Measurements from ENCODE around the gene UBE2C. TPM values are rescaled to one million over a fixed set of nuclear protein-coding genes. Genes with fewer than 3 reads are reported as not detected.
"Not testable (repeated sequence)": the region's sequence is repeated elsewhere in the genome, so short reads cannot be mapped to it uniquely, and the experiment has no call there.

UBE2C gene
- total RNA-seq = 1.0 TPM
- long read RNA-seq, partial matches to known transcripts = 1 of 1 reads
- long read RNA-seq, other reads (novel, unspliced or antisense) = 0 of 1 reads

GRCh38 chr20:45812157-45813005, at the start of gene UBE2C:
TSS of gene UBE2C (plus strand) at chr20:45812644. CDS start at chr20:45812696, 52 bp downstream.
- peak; percentile 99 for ATAC-seq
- DNase-seq = peak; percentile 96
- intact Hi-C loops (cut with micrococcal nuclease) = no loop called here

- DNase-seq; intact Hi-C loops (cut with micrococcal nuclease); ATAC-seq: not testable (repeated sequence)
These were observed 47.7 kb upstream of the UBE2C start for GRCh38 chr20:45764618-45765282.

- no peak for ATAC-seq
- intact Hi-C loops (cut with micrococcal nuclease) = no loop called here
- DNase-seq = no peak
These were observed 47.1 kb upstream of the UBE2C start for GRCh38 chr20:45765307-45765875.

- no peak for ATAC-seq
- intact Hi-C loops (cut with micrococcal nuclease) = no loop called here
- DNase-seq = no peak
These were observed 46.5 kb upstream of the UBE2C start for GRCh38 chr20:45765980-45766379.

GRCh38 chr20:45768479-45768878, 44.0 kb upstream of the UBE2C start:
- ATAC-seq = no peak
- intact Hi-C loops (cut with micrococcal nuclease) = no loop called here
- DNase-seq = no peak

GRCh38 chr20:45771182-45771759, 41.2 kb upstream of the UBE2C start:
- DNase-seq (peak; percentile 83), ATAC-seq (peak; percentile 86)
- intact Hi-C loops (cut with micrococcal nuclease) = loop anchor here (10.0 kb wide), 1 partner anchor 446 kb away; no protein-coding TSS in a partner anchor

GRCh38 chr20:45772693-45773092, 39.8 kb upstream of the UBE2C start:
- intact Hi-C loops (cut with micrococcal nuclease) = loop anchor here (10.0 kb wide), 1 partner anchor 448 kb away; no protein-coding TSS in a partner anchor
- DNase-seq = no peak
- no peak for ATAC-seq

- no peak for DNase-seq
- ATAC-seq = no peak
- intact Hi-C loops (cut with micrococcal nuclease) = loop anchor here (10.0 kb wide), 1 partner anchor 450 kb away; no protein-coding TSS in a partner anchor
These were observed 37.5 kb upstream of the UBE2C start for GRCh38 chr20:45774945-45775344.

- DNase-seq = no peak
- no peak for ATAC-seq
- intact Hi-C loops (cut with micrococcal nuclease) = loop anchor here (10.0 kb wide), 1 partner anchor 451 kb away; no protein-coding TSS in a partner anchor
These were observed 37.0 kb upstream of the UBE2C start for GRCh38 chr20:45775411-45775810.

GRCh38 chr20:45776931-45777330, 35.5 kb upstream of the UBE2C start:
- intact Hi-C loops (cut with micrococcal nuclease) = loop anchor here (10.0 kb wide), 1 partner anchor 452 kb away; no protein-coding TSS in a partner anchor
- no peak for DNase-seq
- no peak for ATAC-seq

GRCh38 chr20:45779011-45779915, 33.2 kb upstream of the UBE2C start:
- ATAC-seq (peak; percentile 89), DNase-seq (peak; percentile 80)
- intact Hi-C loops (cut with micrococcal nuclease) = loop anchor here (10.0 kb wide), 1 partner anchor 454 kb away; no protein-coding TSS in a partner anchor

- no peak for ATAC-seq
- intact Hi-C loops (cut with micrococcal nuclease) = no loop called here
These were observed 32.3 kb upstream of the UBE2C start for GRCh38 chr20:45780159-45780558.

GRCh38 chr20:45781391-45781931, 31.0 kb upstream of the UBE2C start:
- ATAC-seq = no peak
- no peak for DNase-seq
- intact Hi-C loops (cut with micrococcal nuclease) = no loop called here

More at GRCh38 chr20:45780159-45780558, 32.3 kb upstream of the UBE2C start:
- no peak for DNase-seq

- intact Hi-C loops (cut with micrococcal nuclease) = no loop called here
- DNase-seq = no peak
- ATAC-seq = no peak
These were observed 29.6 kb upstream of the UBE2C start for GRCh38 chr20:45782890-45783289.

GRCh38 chr20:45783656-45784294, 28.7 kb upstream of the UBE2C start:
- DNase-seq (peak; percentile 80), ATAC-seq (peak; percentile 89)
- intact Hi-C loops (cut with micrococcal nuclease) = no loop called here

- intact Hi-C loops (cut with micrococcal nuclease) = no loop called here
- DNase-seq = no peak
- no peak for ATAC-seq
These were observed 24.1 kb upstream of the UBE2C start for GRCh38 chr20:45788351-45788750.

GRCh38 chr20:45792317-45793118, 19.9 kb upstream of the UBE2C start:
- ATAC-seq (peak; percentile 12), DNase-seq (no peak)
- intact Hi-C loops (cut with micrococcal nuclease) = no loop called here

Data from left ventricle myocardium superior (tissue), 1 donor.